Measurements from ENCODE around the gene SLCO1C1.

GRCh38 chr12:20778969-20779368 is 83.8 kb downstream of the SLCO1C1 start:
- TF ChIP-seq CTCF (tag by site-specific recombination; IDR thresholded peaks at IDR 0.05): no peak
- no peak for TF ChIP-seq ZBTB49 (tag by site-specific recombination; IDR thresholded peaks at IDR 0.05; ENCODE audit: low read depth)
- TF ChIP-seq TCF7L2 (IDR thresholded peaks at IDR 0.05; ENCODE audit: borderline replicate concordance, low read depth, low read length): no peak
